GM18907 (cell line): ENCODE measurements around the gene NLRC5.
"Not testable (repeated sequence)": the region's sequence is repeated elsewhere in the genome, so short reads cannot be mapped to it uniquely, and the experiment has no call there.

Experiments used
- ATAC-seq: cut with Tn5 transposase; IDR thresholded peaks from one replicate; pipeline ENCODE4 v1.9.1; 2021; ENCODE audit warnings: mild to moderate bottlenecking, moderate library complexity; ENCODE audit not compliant: unreplicated experiment

The NLRC5 gene

GRCh38 chr16:57094911-57095310 lies 105.6 kb downstream of the NLRC5 start:
- no peak for ATAC-seq

- ATAC-seq = no peak
These were observed 106.8 kb downstream of the NLRC5 start for GRCh38 chr16:57096192-57096591.

- no peak for ATAC-seq
These were observed 107.4 kb downstream of the NLRC5 start for GRCh38 chr16:57096793-57097192.

GRCh38 chr16:57098188-57098841 lies 109.0 kb downstream of the NLRC5 start:
- no peak for ATAC-seq

GRCh38 chr16:57099965-57100364 lies 110.6 kb downstream of the NLRC5 start:
- not testable (repeated sequence) for ATAC-seq

GRCh38 chr16:57100445-57100844 lies 111.1 kb downstream of the NLRC5 start:
- ATAC-seq = no peak

- no peak for ATAC-seq
These were observed 113.8 kb downstream of the NLRC5 start for GRCh38 chr16:57102888-57103851.

- no peak for ATAC-seq
These were observed 115.3 kb downstream of the NLRC5 start for GRCh38 chr16:57104706-57105105.

- no peak for ATAC-seq
These were observed 115.8 kb downstream of the NLRC5 start for GRCh38 chr16:57105184-57105583.

- ATAC-seq = no peak
These were observed 117.4 kb downstream of the NLRC5 start for GRCh38 chr16:57106767-57107166.

GRCh38 chr16:57107321-57107922 lies 118.1 kb downstream of the NLRC5 start:
- no peak for ATAC-seq

- no peak for ATAC-seq
These were observed 119.1 kb downstream of the NLRC5 start for GRCh38 chr16:57108432-57108831.

- ATAC-seq = not testable (repeated sequence)
These were observed 120.1 kb downstream of the NLRC5 start for GRCh38 chr16:57109259-57110105.

- ATAC-seq = no peak
These were observed 121.6 kb downstream of the NLRC5 start for GRCh38 chr16:57110937-57111336.

GRCh38 chr16:57111420-57111819 lies 122.1 kb downstream of the NLRC5 start:
- ATAC-seq = no peak

GRCh38 chr16:57112403-57113041 lies 123.2 kb downstream of the NLRC5 start:
- no peak for ATAC-seq

- no peak for ATAC-seq
These were observed 123.7 kb downstream of the NLRC5 start for GRCh38 chr16:57113042-57113453.

GRCh38 chr16:57113664-57114063 lies 124.3 kb downstream of the NLRC5 start:
- no peak for ATAC-seq

GRCh38 chr16:57115168-57115513 lies 125.8 kb downstream of the NLRC5 start:
- ATAC-seq = no peak

GRCh38 chr16:57115514-57116182 lies 126.3 kb downstream of the NLRC5 start:
- ATAC-seq = no peak
